ENCODE data around the gene TMTC2.

Gene TMTC2

GRCh38 chr12:83049306-83049705 lies 362.6 kb downstream of the TMTC2 start:
- TF ChIP-seq CTCF (conservative IDR thresholded peaks at IDR 0.05; ENCODE audit: low read depth) = no peak
- ChIA-PET CTCF (no interaction called here), POLR2A (ENCODE audit: low non-redundant PET) (no interaction called here)
- no peak overlapping the region for H3K27ac ChIP-seq
- no peak for DNase-seq (ENCODE audit: low spot score)

GRCh38 chr12:83052890-83053541 lies 366.3 kb downstream of the TMTC2 start:
- ChIA-PET CTCF (interaction anchor here (0.6 kb wide), 1 partner anchor 59 kb away, joined by 3 read pairs; no protein-coding TSS in a partner anchor), POLR2A (ENCODE audit: low non-redundant PET) (no interaction called here)
- no peak for DNase-seq (ENCODE audit: low spot score)
- no peak for TF ChIP-seq CTCF (conservative IDR thresholded peaks at IDR 0.05; ENCODE audit: low read depth)
- no peak overlapping the region for H3K27ac ChIP-seq

- POLR2A ChIA-PET (ENCODE audit: low non-redundant PET) = no interaction called here
These were observed 370.7 kb downstream of the TMTC2 start for GRCh38 chr12:83057436-83057835.

GRCh38 chr12:83059107-83059506 lies 372.4 kb downstream of the TMTC2 start:
- POLR2A ChIA-PET (ENCODE audit: low non-redundant PET) = no interaction called here
- CTCF ChIA-PET = no interaction called here
- TF ChIP-seq CTCF (conservative IDR thresholded peaks at IDR 0.05; ENCODE audit: low read depth) = no peak
- no peak overlapping the region for H3K27ac ChIP-seq
- no peak for DNase-seq (ENCODE audit: low spot score)

More at GRCh38 chr12:83057436-83057835, 370.7 kb downstream of the TMTC2 start:
- CTCF ChIA-PET = no interaction called here
- DNase-seq (ENCODE audit: low spot score) = no peak
- no peak for TF ChIP-seq CTCF (conservative IDR thresholded peaks at IDR 0.05; ENCODE audit: low read depth)
- no peak overlapping the region for H3K27ac ChIP-seq

- ChIA-PET POLR2A (ENCODE audit: low non-redundant PET) (no interaction called here), CTCF (no interaction called here)
- no peak for DNase-seq (ENCODE audit: low spot score)
- no peak for TF ChIP-seq CTCF (conservative IDR thresholded peaks at IDR 0.05; ENCODE audit: low read depth)
- H3K27ac ChIP-seq = no peak overlapping the region
These were observed 378.9 kb downstream of the TMTC2 start for GRCh38 chr12:83065562-83065961.

- CTCF ChIA-PET = no interaction called here
- POLR2A ChIA-PET (ENCODE audit: low non-redundant PET) = no interaction called here
- no peak for DNase-seq (ENCODE audit: low spot score)
- no peak for TF ChIP-seq CTCF (conservative IDR thresholded peaks at IDR 0.05; ENCODE audit: low read depth)
- no peak overlapping the region for H3K27ac ChIP-seq
These were observed 381.3 kb downstream of the TMTC2 start for GRCh38 chr12:83067981-83068380.

Data from RWPE1 (cell line).